ENCODE data around the gene PPY.

- TF ChIP-seq POLR2A (IDR thresholded peaks at IDR 0.05) (no peak), POLR2AphosphoS5 (IDR thresholded peaks at IDR 0.05) (no peak), CTCF (IDR thresholded peaks at IDR 0.05) (no peak), EP300 (IDR thresholded peaks at IDR 0.05) (no peak)
These were observed 25.1 kb upstream of the PPY start for GRCh38 chr17:43967251-43967875.
